Neural cell (in vitro differentiated cells): Measurements from ENCODE around the gene PTPRG.
"Not testable (repeated sequence)": the region's sequence is repeated elsewhere in the genome, so short reads cannot be mapped to it uniquely, and the experiment has no call there.

Experiments
- CTCF ChIP-seq: fragments of 450-650 bp; IDR thresholded peaks from 2 replicates; pipeline ENCODE4 v1.5.1; 2014; ENCODE audit warnings: antibody characterized with exemption, mild to moderate bottlenecking, moderate library complexity; ENCODE audit not compliant: poor library complexity, severe bottlenecking
- EP300 ChIP-seq: fragments of 450-650 bp; conservative IDR thresholded peaks from 2 replicates; pipeline ENCODE4 v1.6.1; 2014; ENCODE audit warnings: antibody characterized with exemption, mild to moderate bottlenecking, moderate library complexity; ENCODE audit not compliant: poor library complexity, severe bottlenecking
- EZH2 ChIP-seq: fragments of 200-600, 300-800 bp; shearing (Covaris generic), sonication (generic); IDR thresholded peaks from 2 replicates; pipeline ENCODE4 v1.6.1; 2014; ENCODE audit warnings: antibody characterized with exemption, low read length, borderline replicate concordance, mild to moderate bottlenecking; ENCODE audit not compliant: insufficient read depth, poor library complexity, severe bottlenecking
- POLR2AphosphoS5 ChIP-seq: IDR thresholded peaks from 2 replicates; pipeline ENCODE4 v1.6.1; 2012
- RAD21 ChIP-seq: fragments of 450-650 bp; conservative IDR thresholded peaks from 2 replicates; pipeline ENCODE4 v1.6.1; 2014; ENCODE audit warnings: antibody characterized with exemption, mild to moderate bottlenecking, moderate library complexity
- REST ChIP-seq: IDR thresholded peaks from 2 replicates; pipeline ENCODE4 v1.6.1; 2012; ENCODE audit warnings: borderline replicate concordance

GRCh38 chr3:61760783-61761182, 199.4 kb downstream of the PTPRG start:
- TF ChIP-seq EZH2, CTCF, EP300, REST, POLR2AphosphoS5, RAD21: not testable (repeated sequence)
